CD14-positive monocyte (primary cell): ENCODE results near the gene CLCN2. TPM values are rescaled to one million over a fixed set of nuclear protein-coding genes. Genes with fewer than 3 reads are reported as not detected.

Experiments
- DNase-seq, 3 donors: peaks; one replicate each; pipeline ENCODE4 v3.0.0-alpha.2; 2011 to 2022
- H2AFZ ChIP-seq: 2 replicates; pipeline ENCODE4 v1.6.0; 2012; ENCODE audit warnings: mild to moderate bottlenecking, low read depth, low read length, inconsistent platforms; ENCODE audit not compliant: insufficient read depth, poor library complexity, severe bottlenecking
- H3K27ac ChIP-seq, 2 donors: 1 replicate in 1 of 2; 2 replicates in 1 of 2; pipeline ENCODE4 v1.5.1; 2012 to 2013; ENCODE audit warnings: low read length in 2 of 2, control low read depth in 1 of 2, inconsistent platforms in 1 of 2, low read depth in 1 of 2, mild to moderate bottlenecking in 1 of 2
- H3K27me3 ChIP-seq, 2 donors: one replicate each; pipeline versions ENCODE4 v1.6.0 to v1.6.1; 2011 to 2013; ENCODE audit warnings: low read length in 2 of 2; ENCODE audit not compliant: control insufficient read depth in 2 of 2, insufficient read depth in 2 of 2
- H3K36me3 ChIP-seq, 2 donors: replicated peaks in 1 of 2; 1 replicate in 1 of 2; 2 replicates in 1 of 2; pipeline versions ENCODE4 v1.5.1 to v1.6.1; 2012 to 2013; ENCODE audit warnings: low read length in 2 of 2, control low read depth in 1 of 2, inconsistent platforms in 1 of 2, mild to moderate bottlenecking in 1 of 2; ENCODE audit not compliant: insufficient read depth in 2 of 2, control insufficient read depth in 1 of 2
- H3K4me1 ChIP-seq, 2 donors: 1 replicate in 1 of 2; 2 replicates in 1 of 2; pipeline versions ENCODE4 v1.5.1 to v1.6.1; 2012 to 2013; ENCODE audit warnings: low read length in 2 of 2, control low read depth in 1 of 2, inconsistent platforms in 1 of 2, mild to moderate bottlenecking in 1 of 2, moderate library complexity in 1 of 2; ENCODE audit not compliant: insufficient read depth in 2 of 2, control insufficient read depth in 1 of 2
- H3K4me2 ChIP-seq: replicated peaks from 2 replicates; pipeline ENCODE3; 2012; ENCODE audit warnings: low read length, moderate library complexity, mild to moderate bottlenecking; ENCODE audit not compliant: poor library complexity, severe bottlenecking; ENCODE audit errors: extremely low read depth
- H3K4me3 ChIP-seq, 3 experiments: fragments of 200-600 bp in 1 of 3; sonication (generic) in 1 of 3; replicated peaks in 1 of 3; 1 replicate in 2 of 3; 2 replicates in 1 of 3; pipeline ENCODE4 v1.5.1; 2011 to 2013; ENCODE audit warnings: low read length in 3 of 3, mild to moderate bottlenecking in 3 of 3, control low read depth in 2 of 3, low read depth in 2 of 3, inconsistent platforms in 1 of 3, moderate library complexity in 1 of 3
- H3K79me2 ChIP-seq: 2 replicates; pipeline ENCODE4 v1.6.0; 2012; ENCODE audit warnings: mild to moderate bottlenecking, control low read depth, inconsistent platforms, low read length, moderate library complexity; ENCODE audit not compliant: insufficient read depth
- H3K9ac ChIP-seq: 2 replicates; pipeline ENCODE4 v1.6.0; 2017; ENCODE audit warnings: low read length, mild to moderate bottlenecking; ENCODE audit not compliant: insufficient read depth, poor library complexity, severe bottlenecking
- H3K9me3 ChIP-seq, 2 donors: replicated peaks in 1 of 2; 1 replicate in 1 of 2; 2 replicates in 1 of 2; pipeline versions ENCODE4 v1.5.1 to v1.6.1; 2012 to 2013; ENCODE audit warnings: low read length in 2 of 2, control low read depth in 1 of 2; ENCODE audit not compliant: control insufficient read depth in 1 of 2, insufficient read depth in 1 of 2
- H4K20me1 ChIP-seq: 2 replicates; pipeline ENCODE4 v1.6.0; 2012; ENCODE audit warnings: mild to moderate bottlenecking, low read length, control low read depth, moderate library complexity; ENCODE audit not compliant: insufficient read depth
- H3K27ac Mint-ChIP-seq, 7 donors: one replicate each; pipeline ENCODE4 v1.8.0; 2020; ENCODE audit warnings: mild to moderate bottlenecking in 7 of 7, mixed read lengths in 7 of 7, moderate library complexity in 6 of 7, inconsistent platforms in 2 of 7
- H3K27me3 Mint-ChIP-seq, 3 donors: one replicate each; pipeline ENCODE4 v1.8.0; 2021 to 2022; ENCODE audit warnings: low read depth in 3 of 3, mild to moderate bottlenecking in 3 of 3, mixed read lengths in 3 of 3, moderate library complexity in 3 of 3, inconsistent platforms in 1 of 3
- H3K36me3 Mint-ChIP-seq, 2 donors: one replicate each; pipeline ENCODE4 v1.8.0; 2020; ENCODE audit warnings: mixed read lengths in 2 of 2, inconsistent platforms in 1 of 2, mild to moderate bottlenecking in 1 of 2
- H3K4me1 Mint-ChIP-seq: one replicate; pipeline ENCODE4 v1.8.0; 2020; ENCODE audit warnings: mild to moderate bottlenecking, mixed read lengths
- H3K4me3 Mint-ChIP-seq, 2 donors: one replicate each; pipeline ENCODE4 v1.8.0; 2020; ENCODE audit warnings: mild to moderate bottlenecking in 2 of 2, mixed read lengths in 2 of 2, moderate library complexity in 1 of 2
- H3K9me3 Mint-ChIP-seq, 7 donors: one replicate each; pipeline ENCODE4 v1.8.0; 2020 to 2022; ENCODE audit warnings: mixed read lengths in 7 of 7, mild to moderate bottlenecking in 6 of 7, moderate library complexity in 6 of 7, inconsistent platforms in 2 of 7
- CTCF ChIP-seq: fragments of 200-600 bp; IDR thresholded peaks from one replicate; pipeline ENCODE4 v1.8.0; 2022; ENCODE audit warnings: antibody characterized with exemption, mild to moderate bottlenecking
- WGBS: methylation state at CpG from one replicate; pipeline ENCODE4 v1.1.5; 2013; ENCODE audit warnings: missing lambda C conversion rate; ENCODE audit not compliant: insufficient coverage; 5-methylcytosine and 5-hydroxymethylcytosine counted together
- intact Hi-C, 2 donors: fragments of 100-400 bp; cut with micrococcal nuclease; formaldehyde crosslinking; loops; one replicate each; pipeline versions ENCODE4 v1.15.0 to v1.15.1; 2023
- polyA plus RNA-seq, 3 donors: library from polyadenylated mRNA; depleted of rRNA in 1 of 3; unstranded in 2 of 3; stranded (reverse) in 1 of 3; fragments of 300-500 nt in 2 of 3; fragments of >200 nt in 1 of 3; fragmentation: Illumina TruSeq in 2 of 3; gene quantifications; 1 replicate in 2 of 3; 2 replicates in 1 of 3; pipeline ENCODE4 v1.2.3, GENCODE V29; 2012 to 2021

Gene CLCN2
- polyA plus RNA-seq, 3 donors, result 0.16 to 2.7 TPM; not detected in 1

- Mint-ChIP-seq H3K27ac (peak overlapping the region in 1 of 7 donors; percentile 14), H3K36me3 (peaks cover 4 to 6% of the 10 kb centered on the region in 2 donors), H3K27me3 (peaks cover 0 to 6% (median 2%) of the 10 kb centered on the region in 3 donors), H3K9me3 (peaks cover 0 to 1% (median 0%) of the 10 kb centered on the region in 7 donors), H3K4me1 (no peaks in the 10 kb centered on the region), H3K4me3 (no peak overlapping the region)
- Histone ChIP-seq H3K27ac (no peak overlapping the region), H3K9me3 (no peaks in the 10 kb centered on the region), H3K79me2 (no peaks in the 10 kb centered on the region), H2AFZ (no peak overlapping the region), H3K4me2 (no peak overlapping the region), H3K9ac (no peak overlapping the region), H3K4me3 (no peak overlapping the region), H3K36me3 (peaks cover 0 to 2% of the 10 kb centered on the region in 2 donors), H3K4me1 (no peaks in the 10 kb centered on the region), H3K27me3 (no peaks in the 10 kb centered on the region), H4K20me1 (no peaks in the 10 kb centered on the region)
- no peak for TF ChIP-seq CTCF
- no peak for DNase-seq
- intact Hi-C loops, result no loop called here
- 95% methylated on average over 8 of the region's 9 CpGs for WGBS
Measured at GRCh38 chr3:184351511-184352148, 9.8 kb downstream of the CLCN2 start.

- no peaks in the 10 kb centered on the region for H3K9me3 ChIP-seq
- H2AFZ ChIP-seq, result no peak overlapping the region
- intact Hi-C loops, result no loop called here
- Mint-ChIP-seq H3K4me3 (no peak overlapping the region), H3K9me3 (peaks cover 0 to 1% (median 0%) of the 10 kb centered on the region in 7 donors), H3K36me3 (peaks cover 7 to 13% of the 10 kb centered on the region in 2 donors), H3K4me1 (peaks cover 3% of the 10 kb centered on the region), H3K27ac (no peak overlapping the region), H3K27me3 (peaks cover 0 to 6% (median 1%) of the 10 kb centered on the region in 3 donors)
- DNase-seq, result no peak
- H3K36me3 ChIP-seq, result peaks cover 0 to 8% of the 10 kb centered on the region in 2 donors
- no peaks in the 10 kb centered on the region for H3K27me3 ChIP-seq
- no peak overlapping the region for H3K4me2 ChIP-seq
- no peak overlapping the region for H3K9ac ChIP-seq
- no peak overlapping the region for H3K4me3 ChIP-seq
- no peaks in the 10 kb centered on the region for H4K20me1 ChIP-seq
- 100% methylated on average over 3 of the region's 6 CpGs for WGBS
- no peaks in the 10 kb centered on the region for H3K4me1 ChIP-seq
- TF ChIP-seq CTCF, result no peak
- no peaks in the 10 kb centered on the region for H3K79me2 ChIP-seq
- H3K27ac ChIP-seq, result no peak overlapping the region
Measured at GRCh38 chr3:184350618-184351017, 10.8 kb downstream of the CLCN2 start.
